ENCODE data around the gene ERP27.

DNA sequence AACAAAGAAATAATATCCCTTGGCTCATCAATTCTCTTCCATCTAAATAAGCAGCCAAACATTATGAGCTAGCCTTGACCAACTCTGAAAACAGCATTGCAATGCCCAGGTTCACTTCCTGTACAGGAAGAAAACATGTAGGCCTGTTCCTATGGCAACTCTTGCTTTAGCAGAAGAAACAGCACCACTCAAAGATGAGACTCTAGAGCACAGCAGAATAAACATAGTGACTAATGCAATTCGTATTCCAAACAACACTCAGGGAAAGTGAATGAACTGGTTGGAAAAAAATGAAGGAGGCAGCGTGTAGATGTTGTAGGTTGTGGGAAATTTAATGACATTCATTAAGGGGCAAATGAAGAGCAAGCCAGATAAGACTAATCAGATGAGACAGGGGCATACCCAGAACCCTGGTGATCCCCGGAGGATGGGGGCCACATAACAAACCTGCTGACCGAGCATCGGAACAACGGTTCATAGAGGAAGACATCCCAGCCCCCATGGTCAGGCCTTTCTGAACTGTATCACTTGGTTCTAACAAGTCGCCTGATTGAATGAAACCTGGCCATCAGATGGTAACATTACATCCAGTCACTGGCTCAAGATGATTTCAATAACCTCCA is 14.1 kb upstream of the ERP27 start:
- TF ChIP-seq, protein P1, sequence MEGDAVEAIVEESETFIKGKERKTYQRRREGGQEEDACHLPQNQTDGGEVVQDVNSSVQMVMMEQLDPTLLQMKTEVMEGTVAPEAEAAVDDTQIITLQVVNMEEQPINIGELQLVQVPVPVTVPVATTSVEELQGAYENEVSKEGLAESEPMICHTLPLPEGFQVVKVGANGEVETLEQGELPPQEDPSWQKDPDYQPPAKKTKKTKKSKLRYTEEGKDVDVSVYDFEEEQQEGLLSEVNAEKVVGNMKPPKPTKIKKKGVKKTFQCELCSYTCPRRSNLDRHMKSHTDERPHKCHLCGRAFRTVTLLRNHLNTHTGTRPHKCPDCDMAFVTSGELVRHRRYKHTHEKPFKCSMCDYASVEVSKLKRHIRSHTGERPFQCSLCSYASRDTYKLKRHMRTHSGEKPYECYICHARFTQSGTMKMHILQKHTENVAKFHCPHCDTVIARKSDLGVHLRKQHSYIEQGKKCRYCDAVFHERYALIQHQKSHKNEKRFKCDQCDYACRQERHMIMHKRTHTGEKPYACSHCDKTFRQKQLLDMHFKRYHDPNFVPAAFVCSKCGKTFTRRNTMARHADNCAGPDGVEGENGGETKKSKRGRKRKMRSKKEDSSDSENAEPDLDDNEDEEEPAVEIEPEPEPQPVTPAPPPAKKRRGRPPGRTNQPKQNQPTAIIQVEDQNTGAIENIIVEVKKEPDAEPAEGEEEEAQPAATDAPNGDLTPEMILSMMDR (IDR thresholded peaks at IDR 0.05), result no peak
- no peak for TF ChIP-seq POLR2A (IDR thresholded peaks at IDR 0.05)

Data from adrenal gland (tissue), 5 donors.